Right lobe of liver (tissue), 4 donors: ENCODE results near the gene CGRRF1.

Source experiments
- CTCF ChIP-seq, 4 donors: fragments of 200-600 bp in 3 of 4; fragments of 450-650 bp in 1 of 4; IDR thresholded peaks; one replicate each; pipeline versions ENCODE4 v1.5.1 to v1.8.0; 2016 to 2022; ENCODE audit warnings: antibody characterized with exemption in 4 of 4, mild to moderate bottlenecking in 2 of 4
- POLR2A ChIP-seq: fragments of 450-650 bp; IDR thresholded peaks from one replicate; pipeline ENCODE4 v1.6.1; 2017; ENCODE audit warnings: antibody characterized with exemption, mild to moderate bottlenecking
- donor health status: DM: no; HTN: no; CAD: no.
- donor health status: DM: no; HTN: no; CAD: no.
- donor health status: DM: no; HTN: yes; CAD: no.

- peak; percentile 13 to 47 (median 42) for TF ChIP-seq CTCF (IDR thresholded peaks at IDR 0.05)
- TF ChIP-seq POLR2A, result peak; percentile 93
Observed at GRCh38 chr14:54488646-54489317, 20.9 kb upstream of the CGRRF1 start, which contains the start of gene GMFB.
